ENCODE data around the gene AGBL4. TPM values are rescaled to one million over a fixed set of nuclear protein-coding genes. Genes with fewer than 3 reads are reported as not detected.
"Not testable (repeated sequence)": the region's sequence is repeated elsewhere in the genome, so short reads cannot be mapped to it uniquely, and the experiment has no call there.

Gene AGBL4
- total and polyA plus RNA-seq, 10 donors, result 0.05 to 1.8 (median 0.32) TPM; not detected in 1

DNA sequence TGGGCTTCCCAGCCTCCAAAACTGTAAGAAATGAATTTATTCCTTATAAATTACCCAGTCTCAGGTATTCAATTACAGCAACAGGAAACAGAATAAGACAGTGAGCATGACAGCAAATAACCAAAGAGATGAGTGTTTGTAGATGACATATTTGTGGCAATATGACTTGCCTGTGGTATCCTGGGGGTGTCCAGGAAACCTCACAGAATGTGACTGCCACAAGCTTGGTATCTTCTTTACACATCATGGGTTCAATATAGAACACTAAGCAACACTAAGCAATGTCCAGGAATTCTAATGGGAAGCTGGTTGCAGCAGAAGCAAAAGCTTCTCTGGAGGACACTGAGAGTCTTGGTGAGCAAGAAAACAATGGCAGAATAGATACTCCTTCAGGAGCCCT, 1010.7 kb downstream of the AGBL4 start:
- H3K27me3 ChIP-seq (replicated peaks in 1 of 7), result no peaks in the 10 kb centered on the region
- no peaks in the 10 kb centered on the region for H3K9me3 ChIP-seq
- no peak for DNase-seq
- H3K36me3 ChIP-seq, result no peaks in the 10 kb centered on the region
- H3K4me1 ChIP-seq, result no peaks in the 10 kb centered on the region
- intact Hi-C loops (cut with DNase I; ENCODE audit: low total_unique reads), result no loop called here
- no peak overlapping the region for H3K27ac ChIP-seq
- TF ChIP-seq POLR2AphosphoS5 (IDR thresholded peaks at IDR 0.05), result no peak
- no peak for TF ChIP-seq POLR2A (IDR thresholded peaks at IDR 0.05)
- no peak for TF ChIP-seq CTCF (IDR thresholded peaks at IDR 0.05 in 8 of 11, conservative IDR thresholded peaks at IDR 0.05 in 3 of 11)
- H3K4me3 ChIP-seq, result no peak overlapping the region

GRCh38 chr1:49002981-49003380, 1020.8 kb downstream of the AGBL4 start:
- H3K9me3 ChIP-seq; DNase-seq; H3K27me3 ChIP-seq (replicated peaks in 1 of 7); H3K4me3 ChIP-seq; intact Hi-C loops (cut with DNase I; ENCODE audit: low total_unique reads); H3K27ac ChIP-seq; H3K4me1 ChIP-seq; H3K36me3 ChIP-seq: not testable (repeated sequence)
- 88 to 95% (median 92%) methylated on average over 10 of the region's 10 CpGs for WGBS, 5 donors

GRCh38 chr1:48999321-48999720, 1024.4 kb downstream of the AGBL4 start:
- no peak for TF ChIP-seq POLR2AphosphoS5 (IDR thresholded peaks at IDR 0.05)
- no peak for TF ChIP-seq POLR2A (IDR thresholded peaks at IDR 0.05)
- no peak for TF ChIP-seq CTCF (IDR thresholded peaks at IDR 0.05 in 8 of 11, conservative IDR thresholded peaks at IDR 0.05 in 3 of 11)
- Histone ChIP-seq H3K27me3 (replicated peaks in 1 of 7) (no peaks in the 10 kb centered on the region), H3K4me3 (no peak overlapping the region), H3K36me3 (no peaks in the 10 kb centered on the region), H3K9me3 (peaks cover 0 to 4% (median 0%) of the 10 kb centered on the region in 8 donors), H3K4me1 (no peaks in the 10 kb centered on the region), H3K27ac (no peak overlapping the region)
- no peak for DNase-seq
- 45 to 60% (median 54%) methylated on average over 3 of the region's 3 CpGs for WGBS, 5 donors
- intact Hi-C loops (cut with DNase I; ENCODE audit: low total_unique reads), result no loop called here

- intact Hi-C loops (cut with DNase I; ENCODE audit: low total_unique reads), result no loop called here
- Histone ChIP-seq H3K36me3 (no peaks in the 10 kb centered on the region), H3K9me3 (peaks cover 0 to 21% (median 15%) of the 10 kb centered on the region in 8 donors), H3K4me1 (no peaks in the 10 kb centered on the region), H3K4me3 (no peak overlapping the region), H3K27ac (no peak overlapping the region), H3K27me3 (replicated peaks in 1 of 7) (no peaks in the 10 kb centered on the region)
- no peak for TF ChIP-seq CTCF (IDR thresholded peaks at IDR 0.05 in 8 of 11, conservative IDR thresholded peaks at IDR 0.05 in 3 of 11)
- TF ChIP-seq POLR2AphosphoS5 (IDR thresholded peaks at IDR 0.05), result no peak
- no peak for TF ChIP-seq POLR2A (IDR thresholded peaks at IDR 0.05)
- DNase-seq, result no peak
- 88 to 97% (median 92%) methylated on average over 2 of the region's 2 CpGs for WGBS, 5 donors
Measured at GRCh38 chr1:48996311-48996710, 1027.4 kb downstream of the AGBL4 start.

GRCh38 chr1:48988633-48989197, 1035.0 kb downstream of the AGBL4 start:
- Histone ChIP-seq H3K36me3 (no peaks in the 10 kb centered on the region), H3K9me3 (peaks cover 0 to 41% (median 28%) of the 10 kb centered on the region in 8 donors), H3K27ac (no peak overlapping the region), H3K4me1 (no peaks in the 10 kb centered on the region), H3K4me3 (no peak overlapping the region), H3K27me3 (replicated peaks in 1 of 7) (no peaks in the 10 kb centered on the region)
- intact Hi-C loops (cut with DNase I; ENCODE audit: low total_unique reads), result no loop called here
- TF ChIP-seq POLR2A (IDR thresholded peaks at IDR 0.05) (no peak), POLR2AphosphoS5 (IDR thresholded peaks at IDR 0.05) (no peak), CTCF (IDR thresholded peaks at IDR 0.05 in 8 of 11, conservative IDR thresholded peaks at IDR 0.05 in 3 of 11) (no peak)
- DNase-seq, result no peak
- 82 to 87% (median 85%) methylated on average over 9 of the region's 9 CpGs for WGBS, 5 donors
